ENCODE results near the gene ZNF343. TPM values are rescaled to one million over a fixed set of nuclear protein-coding genes. Genes with fewer than 3 reads are reported as not detected.

Gene ZNF343
- 12.6 and 12.8 TPM in 2 replicates for total RNA-seq

GRCh38 chr20:2508631-2509467, at the start of gene ZNF343:
TSS of gene ZNF343 (minus strand) at chr20:2508915. CDS start at chr20:2493895, 15,020 bp downstream.

GRCh38 chr20:2536560-2536986, 27.9 kb upstream of the ZNF343 start, which contains the start of gene TMC2:
TSS of gene TMC2 (plus strand) at chr20:2536573. CDS start at chr20:2536622, 49 bp downstream.

GRCh38 chr20:2470423-2471193, 38.1 kb downstream of the ZNF343 start, which contains the start of gene SNRPB:
TSS of gene SNRPB (minus strand) at chr20:2470789. CDS start at chr20:2470690, 99 bp downstream.

Small RNAs within 50 kb of the gene (small RNA-seq; reads per million reads assigned to genes)
- not detected for gene RF00019

Other genes with a start within 250 kb of the ZNF343 start
- gene TGM3, start 212.9 kb downstream of the ZNF343 start, total RNA-seq: not detected in 2 replicates
- not detected in 2 replicates for gene TGM6, start 128.0 kb downstream of the ZNF343 start, total RNA-seq
- gene SNRPB, start 38.1 kb downstream of the ZNF343 start, total RNA-seq: 237 and 320 TPM in 2 replicates
- not detected in 2 replicates for gene TMC2, start 27.7 kb upstream of the ZNF343 start, total RNA-seq
- gene NOP56, start 143.7 kb upstream of the ZNF343 start, total RNA-seq: 200 and 273 TPM in 2 replicates
- 86.9 and 87.8 TPM in 2 replicates for gene IDH3B, start 155.3 kb upstream of the ZNF343 start, total RNA-seq
- 0.53 and 1.0 TPM in 2 replicates for gene EBF4, start 183.9 kb upstream of the ZNF343 start, total RNA-seq